Activated T-cell treated with anti-CD3 and anti-CD28 coated beads for 48 hours (primary cell): Measurements from ENCODE around the gene TCF23.
"Not testable (repeated sequence)": the region's sequence is repeated elsewhere in the genome, so short reads cannot be mapped to it uniquely, and the experiment has no call there.

Experiments used
- DNase-seq: peaks from one replicate; pipeline ENCODE4 v3.0.0-alpha.2; 2020; ENCODE audit warnings: low read depth

The TCF23 gene

GRCh38 chr2:27148801-27149439 is at the start of gene TCF23:
TCF23 (plus strand) TSS chr2:27149004; CDS start chr2:27149134, 130 bp downstream.
- DNase-seq = no peak

DNA sequence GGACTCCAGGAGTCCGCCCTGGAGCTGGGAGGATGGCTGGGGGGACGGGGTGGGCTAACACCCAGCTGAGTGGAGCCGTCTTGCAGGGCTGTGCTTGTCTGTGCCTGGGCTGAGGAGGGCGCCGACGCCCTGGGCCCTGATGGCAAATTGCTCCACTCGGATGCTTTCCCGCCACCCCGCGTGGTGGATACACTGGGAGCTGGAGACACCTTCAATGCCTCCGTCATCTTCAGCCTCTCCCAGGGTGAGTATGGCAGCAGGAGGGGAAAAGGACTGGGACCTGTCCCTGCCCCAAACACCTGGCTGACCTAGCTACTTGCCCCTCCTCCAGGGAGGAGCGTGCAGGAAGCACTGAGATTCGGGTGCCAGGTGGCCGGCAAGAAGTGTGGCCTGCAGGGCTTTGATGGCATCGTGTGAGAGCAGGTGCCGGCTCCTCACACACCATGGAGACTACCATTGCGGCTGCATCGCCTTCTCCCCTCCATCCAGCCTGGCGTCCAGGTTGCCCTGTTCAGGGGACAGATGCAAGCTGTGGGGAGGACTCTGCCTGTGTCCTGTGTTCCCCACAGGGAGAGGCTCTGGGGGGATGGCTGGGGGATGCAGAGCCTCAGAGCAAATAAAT is 49.4 kb upstream of the TCF23 start:
- no peak for DNase-seq

- DNase-seq = no peak
Measured at GRCh38 chr2:27100036-27100435, 48.8 kb upstream of the TCF23 start.

- no peak for DNase-seq
Measured at GRCh38 chr2:27102329-27102728, 46.5 kb upstream of the TCF23 start.

DNA sequence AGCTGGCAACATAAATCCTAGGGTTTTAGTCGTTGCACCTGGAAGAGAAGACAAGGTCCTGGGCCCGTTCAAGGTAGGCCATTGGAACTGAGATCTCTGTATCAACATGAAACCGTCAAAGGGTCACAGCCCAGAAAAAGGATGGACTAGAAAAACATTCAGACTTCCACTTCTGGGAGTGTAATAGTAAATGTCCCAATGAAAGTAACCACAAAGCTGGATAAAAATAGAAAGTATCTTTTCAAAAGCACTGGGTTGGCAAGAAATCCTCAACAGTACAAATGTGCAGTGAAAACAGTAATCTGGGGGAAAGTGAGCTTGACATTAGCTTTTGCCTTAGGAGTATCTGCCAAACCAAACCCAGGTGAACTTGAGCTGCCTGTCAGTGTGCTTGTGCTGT is 42.8 kb upstream of the TCF23 start:
- DNase-seq = no peak

- DNase-seq = no peak
Measured at GRCh38 chr2:27108221-27108620, 40.6 kb upstream of the TCF23 start.

DNA sequence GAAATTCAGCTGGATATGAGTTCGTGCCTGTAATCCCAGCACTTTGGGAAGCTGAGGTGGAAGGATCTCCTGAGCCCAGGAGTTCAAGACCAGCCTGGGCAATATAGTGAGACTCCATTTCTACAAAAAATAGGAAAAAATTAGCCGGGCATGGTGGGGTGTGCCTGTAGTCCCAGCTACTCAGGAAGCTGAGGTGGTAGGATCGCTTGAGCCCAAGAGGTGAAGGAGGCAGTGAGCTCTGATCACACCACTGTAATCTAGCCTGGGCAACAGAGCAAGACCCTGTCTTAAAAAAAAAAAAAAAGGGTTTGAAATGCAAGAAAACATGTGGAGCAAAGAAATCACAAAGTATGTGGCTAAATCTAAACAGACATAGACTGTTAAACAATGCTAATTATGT is 39.7 kb upstream of the TCF23 start:
- DNase-seq = no peak

DNA sequence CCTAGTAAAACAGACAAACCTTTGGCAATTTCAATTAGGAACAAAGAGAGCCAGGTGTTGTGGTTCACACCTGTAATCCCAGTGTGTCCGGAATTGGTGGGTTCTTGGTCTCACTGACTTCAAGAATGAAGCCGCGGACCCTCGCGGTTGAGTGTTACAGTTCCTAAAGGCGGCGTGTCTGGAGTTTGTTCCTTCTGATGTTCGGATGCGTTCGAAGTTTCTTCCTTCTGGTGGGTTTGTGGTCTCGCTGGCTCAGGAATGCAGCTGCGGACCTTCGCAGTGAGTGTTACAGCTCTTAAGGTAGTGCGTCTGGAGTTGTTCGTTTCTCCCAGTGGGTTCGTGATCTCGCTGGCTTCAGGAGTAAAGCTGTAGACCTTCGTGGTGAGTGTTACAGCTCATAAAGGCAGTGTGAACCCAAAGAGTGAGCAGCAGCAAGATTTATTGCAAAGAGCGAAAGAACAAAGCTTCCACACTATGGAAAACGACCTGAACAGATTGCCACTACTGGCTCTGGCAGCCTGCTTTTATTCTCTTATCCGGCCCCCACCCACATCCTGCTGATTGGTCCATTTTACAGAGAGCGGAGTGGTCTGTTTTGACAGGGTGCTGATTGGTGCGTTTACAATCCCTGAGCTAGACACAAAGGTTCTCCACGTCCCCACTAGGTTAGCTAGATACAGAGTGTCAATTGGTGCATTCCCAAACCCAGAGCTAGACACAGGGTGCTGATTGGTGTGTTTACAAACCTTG is 38.0 kb upstream of the TCF23 start:
- DNase-seq = not testable (repeated sequence)

- not testable (repeated sequence) for DNase-seq
Measured at GRCh38 chr2:27111392-27112078, 37.3 kb upstream of the TCF23 start.

DNA sequence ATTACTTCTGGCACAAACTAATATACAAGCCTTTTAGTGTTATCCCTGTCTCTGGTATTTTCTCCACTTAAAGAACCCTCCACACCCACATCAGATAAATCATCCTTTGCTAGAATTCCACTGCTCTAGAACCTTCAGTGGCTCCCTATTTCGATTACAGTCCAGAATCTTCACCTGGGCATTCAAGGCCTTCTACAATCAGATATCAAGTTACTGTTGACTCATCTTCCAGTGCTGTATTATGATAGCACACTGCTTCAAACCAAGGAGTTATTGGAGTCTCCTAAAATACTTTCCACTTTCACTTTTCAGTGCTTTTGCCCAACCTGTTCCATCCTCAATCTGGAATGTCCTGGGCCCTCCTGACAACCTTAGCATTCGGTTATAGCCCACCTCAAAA is 33.3 kb upstream of the TCF23 start:
- DNase-seq = no peak

DNA sequence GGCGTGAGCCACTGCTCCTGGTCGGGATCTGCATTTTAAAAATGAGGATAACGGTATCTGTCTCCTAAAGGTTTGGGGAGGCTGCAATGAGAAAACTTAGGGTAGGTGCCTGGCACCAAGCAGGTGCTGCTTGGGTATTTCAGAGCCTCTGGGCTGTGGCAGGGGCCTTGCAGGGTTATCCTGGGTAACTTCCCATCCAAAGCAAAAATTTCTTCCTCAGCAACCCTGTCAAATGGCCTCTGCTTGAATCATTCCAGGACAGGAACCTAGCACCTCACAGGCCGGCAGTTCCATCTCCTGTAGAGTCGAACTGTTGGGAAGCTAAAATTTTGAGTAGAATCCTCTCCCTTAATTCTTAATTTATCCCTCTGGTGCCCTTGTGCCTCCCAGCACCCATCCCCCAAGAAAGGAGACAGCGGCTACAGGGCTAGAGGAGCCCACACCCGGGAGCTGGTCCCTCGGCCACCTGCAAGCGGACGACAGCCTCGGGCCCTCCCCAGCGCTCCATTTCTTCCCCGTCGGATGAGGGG is 30.7 kb upstream of the TCF23 start:
- no peak for DNase-seq

DNA sequence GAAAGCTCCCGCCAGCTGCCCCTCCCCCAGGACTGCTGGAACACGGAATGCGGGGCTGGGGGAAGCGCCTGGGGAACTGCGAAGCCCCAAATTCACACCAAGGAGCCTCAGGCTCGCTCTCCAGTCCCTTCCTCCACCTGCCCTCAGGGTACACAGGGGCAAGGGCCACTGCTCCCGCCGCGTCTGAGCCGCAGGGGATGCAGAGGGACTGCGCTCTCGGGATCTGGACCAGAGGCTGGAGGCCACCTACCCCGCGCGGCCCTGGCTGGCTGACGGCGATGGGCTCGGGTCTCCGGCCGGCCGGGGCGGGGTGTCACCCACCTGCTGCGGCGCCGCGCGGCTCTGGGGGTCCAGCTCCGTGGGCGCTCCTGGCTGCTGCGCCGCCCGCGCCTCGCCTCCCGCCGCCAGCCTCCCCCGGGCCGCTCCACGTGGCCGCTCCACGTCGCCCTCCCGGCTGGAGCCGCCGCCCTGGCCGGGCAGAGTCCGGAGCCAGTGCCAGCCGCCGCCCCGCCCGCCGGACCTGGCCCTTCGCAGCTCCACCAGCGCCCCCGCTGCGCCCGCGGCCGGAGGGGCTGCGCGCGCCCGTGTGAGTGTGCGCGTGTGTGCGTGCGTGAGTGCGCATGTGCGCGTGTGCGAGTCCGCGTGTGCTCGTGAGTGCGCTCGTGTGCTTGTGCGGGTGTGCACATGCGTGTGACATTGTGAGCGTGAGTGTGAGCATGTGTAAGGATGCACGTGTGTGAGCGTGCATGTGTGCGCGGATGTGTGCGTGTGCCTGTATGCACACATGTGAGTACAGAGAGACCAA is 30.1 kb upstream of the TCF23 start, which contains the start of gene CGREF1:
CGREF1 (minus strand) TSS at position 604 of the 805 bp plus-strand sequence. CDS start 14,762 bp downstream, outside the sequence.
- peak; percentile 12 for DNase-seq

- not testable (repeated sequence) for DNase-seq
Measured at GRCh38 chr2:27119330-27119670, 29.5 kb upstream of the TCF23 start.

GRCh38 chr2:27121906-27122305 is 26.9 kb upstream of the TCF23 start:
- no peak for DNase-seq

DNA sequence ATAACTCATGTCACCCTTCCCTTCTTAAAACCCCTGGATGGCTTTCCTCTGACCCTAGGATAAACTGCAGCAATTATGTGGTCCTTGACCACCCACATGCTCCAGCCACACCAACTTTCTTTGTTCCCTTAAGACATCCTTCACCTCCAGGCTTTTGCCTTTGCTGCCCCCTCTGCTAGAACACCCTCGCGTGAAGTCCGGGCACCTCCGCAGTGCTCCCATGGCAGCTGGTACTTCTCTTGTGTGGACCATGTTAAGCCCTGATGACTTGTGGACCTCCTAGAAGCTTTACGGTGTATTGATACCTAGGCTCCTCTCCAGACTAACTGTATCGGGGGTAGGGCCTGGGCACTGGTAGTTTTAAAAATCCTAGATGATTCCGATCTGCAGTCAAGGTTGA is 26.0 kb upstream of the TCF23 start:
- no peak for DNase-seq

DNA sequence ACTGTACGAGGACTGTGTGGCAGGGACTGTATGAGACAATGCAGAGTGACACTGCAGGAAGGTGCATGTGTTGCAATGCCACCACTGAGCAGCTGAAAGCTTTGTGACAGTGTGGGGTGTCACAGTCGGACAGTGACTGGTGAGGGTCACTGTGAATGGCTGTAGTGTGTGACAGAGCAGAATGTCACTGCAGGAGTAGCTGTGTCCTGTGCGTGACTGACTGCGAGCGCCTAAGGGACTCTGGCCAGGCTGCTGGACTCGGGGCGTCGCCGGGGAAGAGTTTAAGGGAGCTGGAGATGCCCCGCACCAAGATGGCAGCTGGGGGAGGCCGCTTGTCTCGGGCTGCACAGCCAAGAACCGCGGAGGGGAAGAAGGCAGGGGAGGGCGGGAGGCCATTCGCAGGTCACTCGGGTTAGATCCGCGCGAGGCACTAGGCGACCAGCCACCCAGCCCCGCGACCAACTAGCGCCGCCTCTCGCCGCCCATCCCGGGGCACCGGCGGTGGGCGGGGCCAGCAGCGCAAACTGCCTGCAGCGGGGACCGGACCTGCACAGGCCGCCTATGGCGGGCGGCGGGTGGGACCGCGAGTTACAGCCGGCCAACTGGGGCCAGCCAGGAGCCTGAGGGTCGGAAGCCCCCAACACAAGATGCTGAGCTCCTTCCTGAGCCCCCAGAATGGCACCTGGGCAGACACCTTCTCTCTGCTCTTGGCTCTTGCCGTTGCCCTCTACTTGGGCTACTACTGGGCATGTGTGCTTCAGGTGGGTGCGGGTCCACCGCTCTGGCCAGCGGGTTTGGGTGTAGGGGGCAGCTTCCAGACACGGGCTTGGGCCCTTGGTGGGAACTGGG is 25.3 kb upstream of the TCF23 start, which contains the start of gene ABHD1:
ABHD1 (plus strand) TSS at position 514 of the 849 bp plus-strand sequence; CDS start at position 648, 134 bp downstream.
- peak; percentile 45 for DNase-seq

DNA sequence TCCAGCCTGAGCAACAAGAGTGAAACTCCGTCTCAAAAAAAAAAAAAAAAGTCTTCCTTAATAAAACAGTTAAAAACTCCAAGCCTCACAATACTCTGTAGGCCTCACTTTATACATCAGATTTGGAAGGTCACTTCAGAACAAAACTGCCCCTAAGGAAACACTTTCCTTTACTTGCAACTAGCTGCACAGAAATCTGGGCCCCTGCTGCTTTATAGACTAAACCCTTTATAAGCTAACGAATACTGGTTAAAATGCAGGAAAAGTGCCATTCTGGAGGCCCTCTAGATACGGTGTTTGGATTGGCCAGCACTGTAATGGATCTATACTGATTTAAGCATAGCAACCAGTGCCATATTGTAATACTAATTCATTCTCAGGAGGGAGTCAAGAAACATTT is 23.7 kb upstream of the TCF23 start:
- DNase-seq = no peak

GRCh38 chr2:27126252-27126710 is 22.5 kb upstream of the TCF23 start:
- no peak for DNase-seq

DNA sequence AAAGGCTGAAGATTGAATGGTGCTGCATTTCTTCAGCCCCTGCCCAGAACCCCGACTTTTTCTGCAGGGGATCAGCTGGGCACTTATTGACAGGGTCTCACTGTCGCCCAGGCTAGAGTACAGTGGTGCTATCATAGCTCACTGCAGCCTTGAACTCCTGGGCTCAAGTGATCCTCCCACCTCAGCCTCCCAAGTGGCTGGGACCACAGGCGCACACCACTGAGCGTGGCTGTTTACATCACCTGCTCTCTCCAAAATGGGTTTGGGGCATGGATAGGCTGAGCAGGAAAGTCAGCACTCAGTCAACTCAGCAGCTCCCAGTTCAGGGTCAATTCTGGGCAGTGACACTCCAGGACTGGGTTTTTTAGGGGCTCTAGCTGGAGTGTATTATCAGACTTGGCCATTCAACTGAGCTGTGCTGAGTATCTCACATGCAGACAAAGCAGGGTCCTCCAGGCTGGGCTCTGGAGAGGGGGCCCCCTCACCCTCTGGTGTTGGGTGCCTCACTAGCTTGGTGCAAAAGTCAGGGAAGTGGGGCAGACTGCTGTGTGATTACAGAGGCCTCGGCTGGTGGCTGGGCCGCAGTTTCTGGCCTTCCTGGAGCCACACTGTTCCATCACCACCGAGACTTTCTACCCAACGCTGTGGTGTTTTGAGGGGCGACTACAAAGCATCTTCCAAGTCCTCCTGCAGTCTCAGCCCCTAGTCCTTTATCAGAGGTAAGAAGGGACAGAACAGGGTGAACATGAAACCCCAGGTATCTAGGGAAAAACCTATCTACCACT is 20.7 kb upstream of the TCF23 start:
- no peak for DNase-seq
